Liver (tissue), 9 donors: Measurements from ENCODE around the gene PLG. TPM values are rescaled to one million over a fixed set of nuclear protein-coding genes. Genes with fewer than 3 reads are reported as not detected.

Source experiments
- DNase-seq: peaks from one replicate; pipeline ENCODE4 v3.0.0-alpha.2; 2017; ENCODE audit warnings: low spot score
- H3K27ac ChIP-seq, 2 donors: one replicate each; pipeline ENCODE4 v1.7.0; 2013; ENCODE audit warnings: inconsistent platforms in 2 of 2, low read length in 2 of 2, control low read depth in 1 of 2, low read depth in 1 of 2, mild to moderate bottlenecking in 1 of 2
- H3K27me3 ChIP-seq, 4 donors: one replicate each; pipeline versions ENCODE4 v1.6.1 to v1.7.0; 2013; ENCODE audit warnings: low read length in 3 of 4, inconsistent platforms in 1 of 4, mild to moderate bottlenecking in 1 of 4, moderate library complexity in 1 of 4; ENCODE audit not compliant: control insufficient read depth in 4 of 4, insufficient read depth in 4 of 4
- H3K36me3 ChIP-seq, 4 donors: one replicate each; pipeline versions ENCODE4 v1.6.1 to v1.7.0; 2013; ENCODE audit warnings: low read length in 3 of 4, mild to moderate bottlenecking in 3 of 4, low read depth in 1 of 4, moderate library complexity in 1 of 4; ENCODE audit not compliant: control insufficient read depth in 4 of 4, insufficient read depth in 3 of 4
- H3K4me1 ChIP-seq, 4 donors: one replicate each; pipeline versions ENCODE4 v1.6.1 to v1.7.0; 2013; ENCODE audit warnings: low read length in 3 of 4, mild to moderate bottlenecking in 3 of 4, moderate library complexity in 1 of 4; ENCODE audit not compliant: control insufficient read depth in 4 of 4, insufficient read depth in 4 of 4
- H3K4me3 ChIP-seq, 3 donors: one replicate each; pipeline versions ENCODE4 v1.6.1 to v1.7.0; 2013; ENCODE audit warnings: low read length in 3 of 3, control low read depth in 1 of 3, low read depth in 1 of 3, mild to moderate bottlenecking in 1 of 3
- H3K9ac ChIP-seq, 2 donors: one replicate each; pipeline ENCODE4 v1.7.0; 2013; ENCODE audit warnings: low read length in 2 of 2, mild to moderate bottlenecking in 2 of 2, moderate library complexity in 2 of 2, control low read depth in 1 of 2, low read depth in 1 of 2
- H3K9me3 ChIP-seq, 4 donors: one replicate each; pipeline versions ENCODE4 v1.6.1 to v1.7.0; 2013; ENCODE audit warnings: low read length in 3 of 4; ENCODE audit not compliant: control insufficient read depth in 4 of 4
- EGR1 ChIP-seq, 2 donors: IDR thresholded peaks; 2 replicates each; pipeline ENCODE4 v1.6.1; 2016 to 2018; ENCODE audit warnings: antibody characterized with exemption in 2 of 2, low read depth in 2 of 2
- FOXA1 ChIP-seq: IDR thresholded peaks from 2 replicates; pipeline ENCODE4 v1.6.1; 2016; ENCODE audit warnings: antibody characterized with exemption
- FOXA2 ChIP-seq: IDR thresholded peaks from 2 replicates; pipeline ENCODE4 v1.6.1; 2016; ENCODE audit warnings: antibody characterized with exemption
- GABPA ChIP-seq, 2 donors: IDR thresholded peaks in 1 of 2; conservative IDR thresholded peaks in 1 of 2; 2 replicates each; pipeline ENCODE4 v1.6.1; 2016; ENCODE audit warnings: antibody characterized with exemption in 2 of 2, mild to moderate bottlenecking in 1 of 2, moderate library complexity in 1 of 2
- HNF4A ChIP-seq, 2 donors: conservative IDR thresholded peaks; 2 replicates each; pipeline ENCODE4 v1.6.1; 2016; ENCODE audit warnings: antibody characterized with exemption in 2 of 2, mild to moderate bottlenecking in 2 of 2
- HNF4G ChIP-seq: IDR thresholded peaks from 2 replicates; pipeline ENCODE4 v1.6.1; 2016; ENCODE audit warnings: antibody characterized with exemption
- JUND ChIP-seq, 2 donors: IDR thresholded peaks; 2 replicates each; pipeline ENCODE4 v1.6.1; 2016; ENCODE audit warnings: antibody characterized with exemption in 2 of 2
- NR2F2 ChIP-seq: IDR thresholded peaks from 2 replicates; pipeline ENCODE4 v1.6.1; 2016; ENCODE audit warnings: antibody characterized with exemption
- RXRA ChIP-seq, 2 donors: IDR thresholded peaks; 2 replicates each; pipeline ENCODE4 v1.6.1; 2017 to 2018; ENCODE audit warnings: antibody characterized with exemption in 2 of 2, mild to moderate bottlenecking in 1 of 2
- SP1 ChIP-seq: IDR thresholded peaks from 2 replicates; pipeline ENCODE4 v1.6.1; 2018; ENCODE audit warnings: antibody characterized with exemption, mild to moderate bottlenecking
- TAF1 ChIP-seq: conservative IDR thresholded peaks from 2 replicates; pipeline ENCODE4 v1.6.1; 2016; ENCODE audit warnings: antibody characterized with exemption, mild to moderate bottlenecking
- YY1 ChIP-seq: IDR thresholded peaks from 2 replicates; pipeline ENCODE4 v1.6.1; 2016; ENCODE audit warnings: antibody characterized with exemption, mild to moderate bottlenecking
- WGBS: extraction: QIAGEN DNeasy Blood & Tissue Kit; methylation state at CpG from one replicate; pipeline ENCODE4 v1.1.7; 2013; 5-methylcytosine and 5-hydroxymethylcytosine counted together
- polyA plus RNA-seq, 2 donors: library from polyadenylated mRNA; stranded (reverse) in 1 of 2; unstranded in 1 of 2; fragments of 200-250 nt in 1 of 2; fragments of >200 nt in 1 of 2; fragmentation: Nextera tagmentation in 1 of 2; extraction: Ambion mirVana in 1 of 2; gene quantifications; one replicate each; pipeline versions ENCODE4 v1.2.1 to v1.2.3, GENCODE V29; 2013 to 2015
- total RNA-seq, 2 donors: library from RNA; depleted of rRNA; stranded (reverse); fragments of >200 nt; gene quantifications; one replicate each; pipeline ENCODE4 v1.2.3, GENCODE V29; 2014
- TF ChIP-seq, protein P1 (sequence below): fragments of 150-350 bp; IDR thresholded peaks from 2 replicates; pipeline ENCODE4 v1.5.1; 2017; ENCODE audit warnings: improper control_type of control experiment, low read depth, low read length; ENCODE audit not compliant: missing input control
- TF ChIP-seq, protein P2 (sequence below): IDR thresholded peaks from 2 replicates; pipeline ENCODE4 v1.6.1; 2016; ENCODE audit warnings: antibody characterized with exemption
- TF ChIP-seq, protein P3 (sequence below): IDR thresholded peaks from 2 replicates; pipeline ENCODE4 v1.6.1; 2016; ENCODE audit warnings: antibody characterized with exemption, mild to moderate bottlenecking
- TF ChIP-seq, protein P4 (sequence below): IDR thresholded peaks from 2 replicates; pipeline ENCODE4 v1.6.1; 2016; ENCODE audit warnings: antibody characterized with exemption
- TF ChIP-seq, protein P5 (sequence below): IDR thresholded peaks from 2 replicates; pipeline ENCODE4 v1.6.1; 2016; ENCODE audit warnings: antibody characterized with exemption
- donor health status: healthy.
- donor health status: healthy.
- donor health status: healthy.
- donor health status: healthy.
- donor health status: healthy.

The PLG gene
- total and polyA plus RNA-seq, 4 donors = 880 to 1,797 (median 1,257) TPM

DNA sequence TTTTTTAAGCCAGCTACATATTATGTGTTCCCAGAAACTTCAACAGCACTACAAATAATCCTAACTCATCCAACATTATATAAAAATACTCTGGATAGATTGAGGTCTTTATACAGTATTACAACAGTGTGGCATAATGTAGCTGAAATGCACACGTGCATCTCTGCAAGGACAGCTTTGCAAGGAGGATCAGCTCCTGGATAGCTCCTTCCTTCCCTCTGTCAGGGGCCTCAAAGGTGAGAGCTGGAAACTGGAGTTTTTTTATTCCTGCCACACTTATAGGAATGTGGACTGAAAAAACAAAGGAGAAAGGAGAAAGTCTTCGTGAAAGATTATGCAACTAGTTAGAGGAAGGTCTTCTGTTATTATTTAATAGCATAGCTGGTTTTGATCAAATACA is 53.1 kb downstream of the PLG start:
- peaks cover 0 to 29% (median 24%) of the 10 kb centered on the region in 4 donors for H3K36me3 ChIP-seq
- no peak for DNase-seq
- H3K9ac ChIP-seq = no peak overlapping the region
- no peak overlapping the region for H3K27ac ChIP-seq
- 14% methylated on average over 2 of the region's 2 CpGs for WGBS
- TF ChIP-seq, protein P1, sequence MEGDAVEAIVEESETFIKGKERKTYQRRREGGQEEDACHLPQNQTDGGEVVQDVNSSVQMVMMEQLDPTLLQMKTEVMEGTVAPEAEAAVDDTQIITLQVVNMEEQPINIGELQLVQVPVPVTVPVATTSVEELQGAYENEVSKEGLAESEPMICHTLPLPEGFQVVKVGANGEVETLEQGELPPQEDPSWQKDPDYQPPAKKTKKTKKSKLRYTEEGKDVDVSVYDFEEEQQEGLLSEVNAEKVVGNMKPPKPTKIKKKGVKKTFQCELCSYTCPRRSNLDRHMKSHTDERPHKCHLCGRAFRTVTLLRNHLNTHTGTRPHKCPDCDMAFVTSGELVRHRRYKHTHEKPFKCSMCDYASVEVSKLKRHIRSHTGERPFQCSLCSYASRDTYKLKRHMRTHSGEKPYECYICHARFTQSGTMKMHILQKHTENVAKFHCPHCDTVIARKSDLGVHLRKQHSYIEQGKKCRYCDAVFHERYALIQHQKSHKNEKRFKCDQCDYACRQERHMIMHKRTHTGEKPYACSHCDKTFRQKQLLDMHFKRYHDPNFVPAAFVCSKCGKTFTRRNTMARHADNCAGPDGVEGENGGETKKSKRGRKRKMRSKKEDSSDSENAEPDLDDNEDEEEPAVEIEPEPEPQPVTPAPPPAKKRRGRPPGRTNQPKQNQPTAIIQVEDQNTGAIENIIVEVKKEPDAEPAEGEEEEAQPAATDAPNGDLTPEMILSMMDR = no peak
- TF ChIP-seq FOXA2 (no peak), NR2F2 (no peak), RXRA (IDR thresholded peaks at IDR 0.05) (no peak), GABPA (IDR thresholded peaks at IDR 0.05 in 1 of 2, conservative IDR thresholded peaks at IDR 0.05 in 1 of 2) (no peak), SP1 (no peak), EGR1 (IDR thresholded peaks at IDR 0.05; ENCODE audit: low read depth in 2 of 2) (no peak), HNF4G (no peak), FOXA1 (no peak), HNF4A (conservative IDR thresholded peaks at IDR 0.05) (no peak), TAF1 (no peak), JUND (IDR thresholded peaks at IDR 0.05) (no peak)
- TF ChIP-seq, protein P2, sequence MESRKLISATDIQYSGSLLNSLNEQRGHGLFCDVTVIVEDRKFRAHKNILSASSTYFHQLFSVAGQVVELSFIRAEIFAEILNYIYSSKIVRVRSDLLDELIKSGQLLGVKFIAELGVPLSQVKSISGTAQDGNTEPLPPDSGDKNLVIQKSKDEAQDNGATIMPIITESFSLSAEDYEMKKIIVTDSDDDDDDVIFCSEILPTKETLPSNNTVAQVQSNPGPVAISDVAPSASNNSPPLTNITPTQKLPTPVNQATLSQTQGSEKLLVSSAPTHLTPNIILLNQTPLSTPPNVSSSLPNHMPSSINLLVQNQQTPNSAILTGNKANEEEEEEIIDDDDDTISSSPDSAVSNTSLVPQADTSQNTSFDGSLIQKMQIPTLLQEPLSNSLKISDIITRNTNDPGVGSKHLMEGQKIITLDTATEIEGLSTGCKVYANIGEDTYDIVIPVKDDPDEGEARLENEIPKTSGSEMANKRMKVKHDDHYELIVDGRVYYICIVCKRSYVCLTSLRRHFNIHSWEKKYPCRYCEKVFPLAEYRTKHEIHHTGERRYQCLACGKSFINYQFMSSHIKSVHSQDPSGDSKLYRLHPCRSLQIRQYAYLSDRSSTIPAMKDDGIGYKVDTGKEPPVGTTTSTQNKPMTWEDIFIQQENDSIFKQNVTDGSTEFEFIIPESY = no peak
- TF ChIP-seq, protein P3, sequence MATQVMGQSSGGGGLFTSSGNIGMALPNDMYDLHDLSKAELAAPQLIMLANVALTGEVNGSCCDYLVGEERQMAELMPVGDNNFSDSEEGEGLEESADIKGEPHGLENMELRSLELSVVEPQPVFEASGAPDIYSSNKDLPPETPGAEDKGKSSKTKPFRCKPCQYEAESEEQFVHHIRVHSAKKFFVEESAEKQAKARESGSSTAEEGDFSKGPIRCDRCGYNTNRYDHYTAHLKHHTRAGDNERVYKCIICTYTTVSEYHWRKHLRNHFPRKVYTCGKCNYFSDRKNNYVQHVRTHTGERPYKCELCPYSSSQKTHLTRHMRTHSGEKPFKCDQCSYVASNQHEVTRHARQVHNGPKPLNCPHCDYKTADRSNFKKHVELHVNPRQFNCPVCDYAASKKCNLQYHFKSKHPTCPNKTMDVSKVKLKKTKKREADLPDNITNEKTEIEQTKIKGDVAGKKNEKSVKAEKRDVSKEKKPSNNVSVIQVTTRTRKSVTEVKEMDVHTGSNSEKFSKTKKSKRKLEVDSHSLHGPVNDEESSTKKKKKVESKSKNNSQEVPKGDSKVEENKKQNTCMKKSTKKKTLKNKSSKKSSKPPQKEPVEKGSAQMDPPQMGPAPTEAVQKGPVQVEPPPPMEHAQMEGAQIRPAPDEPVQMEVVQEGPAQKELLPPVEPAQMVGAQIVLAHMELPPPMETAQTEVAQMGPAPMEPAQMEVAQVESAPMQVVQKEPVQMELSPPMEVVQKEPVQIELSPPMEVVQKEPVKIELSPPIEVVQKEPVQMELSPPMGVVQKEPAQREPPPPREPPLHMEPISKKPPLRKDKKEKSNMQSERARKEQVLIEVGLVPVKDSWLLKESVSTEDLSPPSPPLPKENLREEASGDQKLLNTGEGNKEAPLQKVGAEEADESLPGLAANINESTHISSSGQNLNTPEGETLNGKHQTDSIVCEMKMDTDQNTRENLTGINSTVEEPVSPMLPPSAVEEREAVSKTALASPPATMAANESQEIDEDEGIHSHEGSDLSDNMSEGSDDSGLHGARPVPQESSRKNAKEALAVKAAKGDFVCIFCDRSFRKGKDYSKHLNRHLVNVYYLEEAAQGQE = no peak
- TF ChIP-seq, protein P4, sequence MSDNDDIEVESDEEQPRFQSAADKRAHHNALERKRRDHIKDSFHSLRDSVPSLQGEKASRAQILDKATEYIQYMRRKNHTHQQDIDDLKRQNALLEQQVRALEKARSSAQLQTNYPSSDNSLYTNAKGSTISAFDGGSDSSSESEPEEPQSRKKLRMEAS = no peak
- TF ChIP-seq, protein P5, sequence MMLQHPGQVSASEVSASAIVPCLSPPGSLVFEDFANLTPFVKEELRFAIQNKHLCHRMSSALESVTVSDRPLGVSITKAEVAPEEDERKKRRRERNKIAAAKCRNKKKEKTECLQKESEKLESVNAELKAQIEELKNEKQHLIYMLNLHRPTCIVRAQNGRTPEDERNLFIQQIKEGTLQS = no peak
- H3K4me1 ChIP-seq = no peaks in the 10 kb centered on the region
- H3K4me3 ChIP-seq = no peak overlapping the region
- no peaks in the 10 kb centered on the region for H3K9me3 ChIP-seq
- no peaks in the 10 kb centered on the region for H3K27me3 ChIP-seq

DNA sequence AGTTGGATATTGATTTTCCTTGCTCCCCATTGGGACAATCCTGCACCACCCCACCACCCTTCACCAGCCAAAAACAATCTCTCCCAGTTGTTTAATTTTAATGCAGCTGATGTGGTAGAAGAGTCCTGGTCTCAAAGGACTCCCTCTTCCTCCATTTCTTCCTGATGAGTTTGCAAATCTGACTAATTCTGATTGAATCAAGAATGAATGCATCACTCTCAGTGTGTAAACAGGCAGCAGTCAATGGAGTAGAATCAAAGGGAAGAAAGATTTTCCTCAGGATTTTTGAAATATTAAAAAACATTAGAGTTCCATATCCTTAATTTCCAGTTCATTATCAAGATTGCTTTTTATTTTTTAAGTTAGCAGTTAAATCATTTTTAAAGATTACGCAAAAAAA is 54.0 kb downstream of the PLG start:
- H3K4me1 ChIP-seq = no peaks in the 10 kb centered on the region
- no peak overlapping the region for H3K9ac ChIP-seq
- TF ChIP-seq GABPA (IDR thresholded peaks at IDR 0.05 in 1 of 2, conservative IDR thresholded peaks at IDR 0.05 in 1 of 2) (no peak), FOXA1 (no peak), HNF4A (conservative IDR thresholded peaks at IDR 0.05) (no peak), RXRA (IDR thresholded peaks at IDR 0.05) (no peak), SP1 (no peak), YY1 (no peak)
- TF ChIP-seq, protein P1 = no peak
- TF ChIP-seq, protein P5 = no peak
- TF ChIP-seq, protein P2 = no peak
- TF ChIP-seq, protein P4 = no peak
- no peaks in the 10 kb centered on the region for H3K9me3 ChIP-seq
- peaks cover 0 to 20% (median 16%) of the 10 kb centered on the region in 4 donors for H3K36me3 ChIP-seq
- H3K4me3 ChIP-seq = no peak overlapping the region
- no peak overlapping the region for H3K27ac ChIP-seq
- 96% methylated on average over 1 of the region's 1 CpG for WGBS
- no peak for DNase-seq
- H3K27me3 ChIP-seq = no peaks in the 10 kb centered on the region
